K562 (cell line): Measurements from ENCODE around the gene SLC38A11. TPM values are rescaled to one million over a fixed set of nuclear protein-coding genes. Genes with fewer than 3 reads are reported as not detected.

ENCODE experiments used
- ATAC-seq: fragments of 200-7000 bp; cut with Tn5 transposase; 3 replicates; pipeline ENCODE4 v1.9.1; 2020; ENCODE audit warnings: moderate library complexity
- BruUV-seq: library from RNA; stranded (reverse); fragments of 400-500 nt; replicated peaks from 2 replicates; lab custom pipeline; 2021; lab: Mats Ljungman, UMichigan
- CTCF ChIA-PET: fragments of 300-600 bp; formaldehyde crosslinking; extraction: SDS; loops from one replicate; lab custom pipeline; 2021; ENCODE audit warnings: low intra/inter-chr PET ratio; lab: Yijun Ruan, JAX
- POLR2A ChIA-PET: fragments of 300-600, 350-650 bp; sonication (Branson Sonifier 250); formaldehyde crosslinking; extraction: SDS; loops from one replicate; lab custom pipeline; 2021; ENCODE audit warnings: antibody characterized with exemption, inconsistent platforms; lab: Yijun Ruan, JAX
- DNase-seq, 4 experiments: peaks; one replicate each; pipeline versions ENCODE4 v3.0.0 to v3.0.0-alpha.2; 2011 to 2018; ENCODE audit warnings: low spot score in 3 of 4, mixed read lengths in 3 of 4; ENCODE audit errors: extremely low read depth in 1 of 4
- FAIRE-seq: peaks from 2 replicates; lab custom pipeline; 2011; peaks lifted over from hg19 to GRCh38; lab: Jason Lieb, UNC
- H2AFZ ChIP-seq: 2 replicates; pipeline ENCODE4 v1.6.0; 2011; ENCODE audit warnings: low read depth, low read length, control low read depth, inconsistent platforms
- H3K27ac ChIP-seq: fragments of 200-600 bp; 3 replicates; pipeline ENCODE4 v1.8.0; 2011; ENCODE audit warnings: low read depth, mild to moderate bottlenecking, control low read depth, inconsistent platforms, low read length, moderate library complexity, mixed read lengths; ENCODE audit errors: extremely low read depth
- H3K27me3 ChIP-seq, 2 experiments: fragments of 300-600 bp in 1 of 2; 2 replicates in 1 of 2; 3 replicates in 1 of 2; pipeline versions ENCODE4 v1.6.0 to v1.8.0; 2011; ENCODE audit warnings: inconsistent platforms in 2 of 2, low read length in 2 of 2, mild to moderate bottlenecking in 1 of 2, mixed read lengths in 1 of 2, moderate library complexity in 1 of 2; ENCODE audit not compliant: control insufficient read depth in 2 of 2, insufficient read depth in 2 of 2
- H3K36me3 ChIP-seq: fragments of 300-600 bp; 3 replicates; pipeline ENCODE4 v1.8.0; 2011; ENCODE audit warnings: mild to moderate bottlenecking, low read length, inconsistent platforms; ENCODE audit not compliant: control insufficient read depth, insufficient read depth
- H3K4me1 ChIP-seq, 2 experiments: fragments of 200-600 bp in 1 of 2; replicated peaks in 1 of 2; 2 replicates in 1 of 2; 3 replicates in 1 of 2; pipeline versions ENCODE4 v1.5.1 to v1.8.0; 2011; ENCODE audit warnings: inconsistent platforms in 2 of 2, low read length in 2 of 2, mild to moderate bottlenecking in 1 of 2, mixed read lengths in 1 of 2, moderate library complexity in 1 of 2; ENCODE audit not compliant: control insufficient read depth in 2 of 2, insufficient read depth in 2 of 2
- H3K4me2 ChIP-seq: 2 replicates; pipeline ENCODE4 v1.6.1; 2011; ENCODE audit warnings: low read length, control low read depth, inconsistent platforms, mixed read lengths; ENCODE audit not compliant: insufficient read depth
- H3K4me3 ChIP-seq: fragments of 200-600 bp; sonication (generic), shearing (Covaris generic); 2 replicates; pipeline ENCODE4 v1.5.1; 2016; ENCODE audit warnings: control low read depth, inconsistent platforms
- H3K79me2 ChIP-seq: fragments of 200-600 bp; 3 replicates; pipeline ENCODE4 v1.8.0; 2011; ENCODE audit warnings: low read length, inconsistent platforms; ENCODE audit not compliant: control insufficient read depth, insufficient read depth
- H3K9ac ChIP-seq, 2 experiments: 2 replicates each; pipeline versions ENCODE4 v1.6.0 to v1.6.1; 2011; ENCODE audit warnings: low read depth in 2 of 2, low read length in 2 of 2, control low read depth in 1 of 2, inconsistent platforms in 1 of 2, mild to moderate bottlenecking in 1 of 2, mixed read lengths in 1 of 2; ENCODE audit not compliant: insufficient read depth in 1 of 2
- H3K9me1 ChIP-seq: one replicate; pipeline ENCODE4 v1.6.0; 2011; ENCODE audit warnings: inconsistent platforms, mild to moderate bottlenecking, low read length, moderate library complexity; ENCODE audit not compliant: control insufficient read depth, insufficient read depth
- H3K9me3 ChIP-seq: replicated peaks from 2 replicates; pipeline ENCODE4 v1.5.1; 2011; ENCODE audit warnings: low read depth, low read length, inconsistent platforms; ENCODE audit not compliant: control insufficient read depth, insufficient read depth
- H4K20me1 ChIP-seq: replicated peaks from 2 replicates; pipeline ENCODE4 v1.6.1; 2011; ENCODE audit warnings: low read length, inconsistent platforms, mixed read lengths; ENCODE audit not compliant: control insufficient read depth, insufficient read depth
- BACH1 ChIP-seq: fragments of 200-800 bp; sonication (Bioruptor generic); IDR thresholded peaks from 2 replicates; pipeline ENCODE4 v1.6.1; 2016; ENCODE audit warnings: missing genetic modification characterization, missing compliant biosample characterization
- CC2D1A ChIP-seq: fragments of 450-650 bp; IDR thresholded peaks from 2 replicates; pipeline ENCODE4 v1.6.1; 2017; ENCODE audit warnings: mild to moderate bottlenecking
- E2F1 ChIP-seq: sonication (generic); formaldehyde crosslinking; IDR thresholded peaks from 2 replicates; pipeline ENCODE4 v1.8.1; 2023; ENCODE audit warnings: mild to moderate bottlenecking, missing genetic modification reagents, moderate library complexity
- HEY1 ChIP-seq: fragments of 250-450 bp; sonication (Bioruptor Pico); IDR thresholded peaks from 2 replicates; pipeline ENCODE4 v1.5.0; 2020; ENCODE audit warnings: mild to moderate bottlenecking, moderate library complexity, borderline replicate concordance
- HNRNPK ChIP-seq: fragments of 200-400 bp; formaldehyde crosslinking; IDR thresholded peaks from one replicate; pipeline ENCODE4 v1.6.1; 2018; ENCODE audit warnings: mild to moderate bottlenecking, low read depth, low read length; ENCODE audit not compliant: poor library complexity, severe bottlenecking
- KAT2B ChIP-seq: IDR thresholded peaks from one replicate; pipeline ENCODE4 v1.6.1; 2012; ENCODE audit warnings: low read depth, mild to moderate bottlenecking, control low read depth, inconsistent platforms, low read length, moderate library complexity
- MAFF ChIP-seq: IDR thresholded peaks from 2 replicates; pipeline ENCODE4 v1.6.1; 2012; ENCODE audit warnings: low read length, improper control_type of control experiment
- MTF1 ChIP-seq: fragments of 250-450 bp; sonication (Bioruptor Pico); IDR thresholded peaks from 2 replicates; pipeline ENCODE4 v1.9.0; 2021; ENCODE audit warnings: moderate library complexity, mild to moderate bottlenecking, inconsistent platforms, borderline replicate concordance
- PBX2 ChIP-seq, 2 experiments: IDR thresholded peaks in 1 of 2; conservative IDR thresholded peaks in 1 of 2; 2 replicates each; pipeline ENCODE4 v1.6.1; 2016; ENCODE audit warnings: low read depth in 2 of 2, mild to moderate bottlenecking in 1 of 2, missing compliant biosample characterization in 1 of 2, missing genetic modification characterization in 1 of 2, moderate library complexity in 1 of 2
- ZBTB12 ChIP-seq: fragments of 250-450 bp; sonication (Bioruptor Pico); IDR thresholded peaks from 2 replicates; pipeline ENCODE4 v1.4.0; 2020
- ZBTB33 ChIP-seq: sonication (generic); formaldehyde crosslinking; IDR thresholded peaks from 2 replicates; pipeline ENCODE4 v1.8.1; 2023; ENCODE audit warnings: mild to moderate bottlenecking, missing genetic modification reagents
- ZNF217 ChIP-seq: sonication (generic); formaldehyde crosslinking; IDR thresholded peaks from 2 replicates; pipeline ENCODE4 v1.8.0; 2022; ENCODE audit warnings: mild to moderate bottlenecking, missing genetic modification reagents
- ZNF740 ChIP-seq, 3 experiments: fragments of 200-800 bp in 1 of 3; sonication (Bioruptor generic) in 1 of 3; sonication (generic) in 1 of 3; formaldehyde crosslinking in 1 of 3; IDR thresholded peaks; 2 replicates each; pipeline versions ENCODE4 v1.6.1 to v1.8.0; 2016 to 2022; ENCODE audit warnings: mild to moderate bottlenecking in 2 of 3, missing compliant biosample characterization in 2 of 3, missing genetic modification characterization in 2 of 3, missing genetic modification reagents in 1 of 3
- ZSCAN29 ChIP-seq: fragments of 450-650 bp; IDR thresholded peaks from 2 replicates; pipeline ENCODE4 v1.6.1; 2017
- WGBS: fragments of 100-300 bp; shearing (Covaris generic); methylation state at CpG from one replicate; pipeline ENCODE4 v1.1.6; 2016; ENCODE audit warnings: low coverage, mixed read lengths; ENCODE audit not compliant: insufficient coverage; ENCODE audit errors: missing lambda C conversion rate; 5-methylcytosine and 5-hydroxymethylcytosine counted together
- in situ Hi-C: fragments of 300-500 bp; cut with MboI; formaldehyde crosslinking; loops from 4 replicates; pipeline ENCODE4 v1.15.0; 2018; ENCODE audit warnings: inconsistent platforms, mixed read lengths
- intact Hi-C: fragments of 100-400 bp; cut with micrococcal nuclease; formaldehyde crosslinking; loops from 2 replicates; pipeline ENCODE4 v1.14.2; 2022
- polyA plus RNA-seq, 8 experiments: library from polyadenylated mRNA; depleted of rRNA in 4 of 8; stranded (reverse) in 5 of 8; unstranded in 3 of 8; fragments of >200 nt; fragmentation: Nextera tagmentation in 2 of 8; fragmentation: Illumina TruSeq in 1 of 8; extraction: Ambion mirVana in 2 of 8; extraction: Trizol in 1 of 8; gene quantifications; 2 replicates each; pipeline versions ENCODE4 v1.2.1 to v1.2.3, GENCODE V29; 2011 to 2014; ENCODE audit warnings: inconsistent platforms in 1 of 8, missing spikeins in 1 of 8
- total RNA-seq, 7 experiments: library from RNA; depleted of rRNA in 6 of 7; stranded (reverse); fragments of >200 nt in 6 of 7; fragmentation: Illumina TruSeq in 2 of 7; extraction: Trizol in 2 of 7; gene quantifications; 2 replicates each; pipeline versions ENCODE4 v1.2.1 to v1.2.3, GENCODE V29; 2011 to 2021; ENCODE audit warnings: low replicate concordance in 1 of 7

Gene SLC38A11
- total and polyA plus RNA-seq, 9 of the 15 experiments (the other 6 are each of a cell fraction or from before 2014, with no cell fraction given): not detected

- Histone ChIP-seq H3K36me3 (no peaks in the 10 kb centered on the region), H2AFZ (no peak overlapping the region), H3K9me1 (no peaks in the 10 kb centered on the region), H4K20me1 (no peaks in the 10 kb centered on the region), H3K79me2 (no peaks in the 10 kb centered on the region), H3K4me2 (no peak overlapping the region), H3K4me1 (no peaks in the 10 kb centered on the region), H3K9me3 (no peaks in the 10 kb centered on the region), H3K9ac (no peak overlapping the region), H3K27me3 (no peaks in the 10 kb centered on the region), H3K4me3 (no peak overlapping the region), H3K27ac (no peak overlapping the region)
- WGBS: 0% methylated on average over 1 of the region's 1 CpG
- CTCF ChIA-PET: interaction anchor here (0.7 kb wide), 1 partner anchor 124 kb away, joined by 4 read pairs; no protein-coding TSS in a partner anchor
- in situ Hi-C loops (no loop called here), intact Hi-C loops (no loop called here)
- BruUV-seq: no TSS peak
- POLR2A ChIA-PET: no interaction called here
- ATAC-seq (no peak), DNase-seq (no peak), FAIRE-seq (no peak)
- TF ChIP-seq HNRNPK: no peak
- no peak for TF ChIP-seq CC2D1A
- no peak for TF ChIP-seq ZBTB12
- TF ChIP-seq KAT2B: no peak
- TF ChIP-seq PBX2 (CRISPR knock-in tag; IDR thresholded peaks at IDR 0.05; ENCODE audit: low read depth): no peak
- no peak for TF ChIP-seq PBX2 (tag; conservative IDR thresholded peaks at IDR 0.05; ENCODE audit: low read depth)
- TF ChIP-seq BACH1 (tag): no peak
- TF ChIP-seq ZNF217: no peak
- TF ChIP-seq HEY1: no peak
- TF ChIP-seq ZSCAN29: no peak
- TF ChIP-seq MTF1 (CRISPR knock-in tag): no peak
- no peak for TF ChIP-seq ZNF740 (CRISPR knock-in tag; IDR thresholded peaks at IDR 0.05)
- TF ChIP-seq ZNF740 (tag; IDR thresholded peaks at IDR 0.05): no peak
- no peak for TF ChIP-seq E2F1
- no peak for TF ChIP-seq ZBTB33 (CRISPR knock-in tag)
- TF ChIP-seq MAFF: no peak
These were observed 6.8 kb downstream of the SLC38A11 start for GRCh38 chr2:164948540-164948939.
